Suprapubic skin (tissue), 4 donors: ENCODE results near the gene UBXN6.

Experiments used
- EP300 ChIP-seq: sonication (generic); formaldehyde crosslinking; IDR thresholded peaks from one replicate; pipeline ENCODE4 v1.6.1; 2017; ENCODE audit warnings: antibody characterized with exemption
- POLR2A ChIP-seq, 2 donors: fragments of 450-650 bp; IDR thresholded peaks; one replicate each; pipeline ENCODE4 v1.6.1; 2017; ENCODE audit warnings: antibody characterized with exemption in 2 of 2, mild to moderate bottlenecking in 2 of 2, moderate library complexity in 2 of 2
- POLR2AphosphoS5 ChIP-seq, 3 donors: sonication (generic); formaldehyde crosslinking; IDR thresholded peaks; one replicate each; pipeline ENCODE4 v1.6.1; 2017; ENCODE audit warnings: antibody characterized with exemption in 3 of 3
- TF ChIP-seq, protein P1 (sequence below), 2 donors: fragments of 200-600 bp in 1 of 2; fragments of 450-650 bp in 1 of 2; sonication (generic) in 1 of 2; IDR thresholded peaks; one replicate each; pipeline ENCODE4 v1.5.1; 2016 to 2019; ENCODE audit warnings: antibody characterized with exemption in 2 of 2, mild to moderate bottlenecking in 1 of 2, moderate library complexity in 1 of 2

GRCh38 chr19:4446704-4447200 is 10.8 kb downstream of the UBXN6 start:
- TF ChIP-seq, protein P1, sequence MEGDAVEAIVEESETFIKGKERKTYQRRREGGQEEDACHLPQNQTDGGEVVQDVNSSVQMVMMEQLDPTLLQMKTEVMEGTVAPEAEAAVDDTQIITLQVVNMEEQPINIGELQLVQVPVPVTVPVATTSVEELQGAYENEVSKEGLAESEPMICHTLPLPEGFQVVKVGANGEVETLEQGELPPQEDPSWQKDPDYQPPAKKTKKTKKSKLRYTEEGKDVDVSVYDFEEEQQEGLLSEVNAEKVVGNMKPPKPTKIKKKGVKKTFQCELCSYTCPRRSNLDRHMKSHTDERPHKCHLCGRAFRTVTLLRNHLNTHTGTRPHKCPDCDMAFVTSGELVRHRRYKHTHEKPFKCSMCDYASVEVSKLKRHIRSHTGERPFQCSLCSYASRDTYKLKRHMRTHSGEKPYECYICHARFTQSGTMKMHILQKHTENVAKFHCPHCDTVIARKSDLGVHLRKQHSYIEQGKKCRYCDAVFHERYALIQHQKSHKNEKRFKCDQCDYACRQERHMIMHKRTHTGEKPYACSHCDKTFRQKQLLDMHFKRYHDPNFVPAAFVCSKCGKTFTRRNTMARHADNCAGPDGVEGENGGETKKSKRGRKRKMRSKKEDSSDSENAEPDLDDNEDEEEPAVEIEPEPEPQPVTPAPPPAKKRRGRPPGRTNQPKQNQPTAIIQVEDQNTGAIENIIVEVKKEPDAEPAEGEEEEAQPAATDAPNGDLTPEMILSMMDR (IDR thresholded peaks at IDR 0.05): no peak
- no peak for TF ChIP-seq POLR2AphosphoS5 (IDR thresholded peaks at IDR 0.05)
- no peak for TF ChIP-seq EP300
- no peak for TF ChIP-seq POLR2A (IDR thresholded peaks at IDR 0.05)
